RPMI7951 (cell line): ENCODE data around the gene OXSR1. TPM values are rescaled to one million over a fixed set of nuclear protein-coding genes. Genes with fewer than 3 reads are reported as not detected.

Source experiments
- DNase-seq: peaks from one replicate; pipeline ENCODE4 v3.0.0-alpha.2; 2012; ENCODE audit warnings: low read depth
- total RNA-seq: library from RNA; depleted of rRNA; stranded (reverse); fragments of >200 nt; shearing (Covaris generic); gene quantifications from 2 replicates; pipeline ENCODE4 v1.2.3, GENCODE V29; 2014; rRNA removed

The OXSR1 gene
- total RNA-seq = 50.9 and 58.8 TPM in 2 replicates

- DNase-seq = peak; percentile 100
Observed at GRCh38 chr3:38164952-38165721, at the start of gene OXSR1. TSS of gene OXSR1 (plus strand) at chr3:38165537. CDS start at chr3:38165877, 340 bp downstream.

GRCh38 chr3:38115645-38116427 is 49.5 kb upstream of the OXSR1 start:
- no peak for DNase-seq

DNA sequence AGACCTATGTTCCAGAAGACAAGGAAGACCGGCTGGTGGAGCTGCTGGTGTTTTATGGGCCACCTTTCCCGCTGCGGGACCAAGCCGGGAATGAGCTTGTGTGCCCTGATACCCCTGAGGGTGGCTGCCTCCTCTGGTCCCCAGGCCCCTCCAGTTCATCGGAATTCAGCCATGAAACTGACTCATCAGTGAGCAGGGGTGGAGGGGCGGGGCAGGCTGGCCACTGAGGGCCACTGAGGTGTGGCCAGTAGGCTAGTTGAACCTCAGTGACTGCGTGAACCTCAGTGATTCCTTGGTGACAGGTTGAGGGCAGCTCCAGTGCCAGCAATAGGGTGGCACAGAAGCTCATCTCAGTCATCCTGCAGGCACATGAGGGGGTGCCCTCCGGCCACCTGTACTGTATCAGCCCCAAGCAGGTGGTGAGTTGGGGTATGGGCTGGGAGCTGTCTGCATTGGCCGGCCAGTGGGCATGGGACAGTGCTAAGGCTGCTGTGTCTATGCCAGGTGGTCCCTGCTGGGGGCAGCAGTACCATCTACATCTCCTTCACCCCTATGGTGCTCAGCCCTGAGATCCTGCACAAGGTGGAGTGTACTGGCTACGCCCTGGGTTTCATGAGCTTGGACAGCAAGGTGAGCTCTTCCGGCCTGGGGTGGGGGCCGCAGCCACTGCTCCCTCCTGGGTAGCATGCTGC is 48.7 kb upstream of the OXSR1 start:
- DNase-seq = peak; percentile 23

DNA sequence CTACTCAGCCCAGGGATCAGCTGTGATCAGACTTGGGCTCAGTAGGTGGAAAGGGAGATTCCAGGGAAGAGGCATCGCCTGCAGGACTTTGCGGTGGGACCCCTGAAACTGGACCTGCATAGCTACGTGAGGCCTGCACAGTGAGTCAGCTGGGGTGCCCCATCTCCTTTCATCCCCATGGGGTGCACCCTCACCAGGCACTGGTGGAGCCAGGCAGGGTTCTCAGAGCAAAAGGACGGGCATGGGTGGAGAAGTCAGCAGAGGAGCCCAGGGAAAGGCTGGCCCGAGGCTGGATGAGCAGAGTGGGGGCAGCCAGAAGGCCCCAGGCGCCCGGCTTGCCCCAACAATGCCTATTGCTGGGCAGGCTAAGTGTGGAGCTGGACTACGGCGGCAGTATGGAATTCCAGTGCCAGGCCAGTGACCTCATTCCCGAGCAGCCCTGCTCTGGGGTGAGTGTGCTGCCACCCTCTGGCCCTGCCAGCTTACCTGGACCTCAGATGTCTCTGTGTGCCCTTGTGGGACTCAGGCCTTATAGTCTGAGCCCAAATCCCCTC is 48.1 kb upstream of the OXSR1 start:
- peak; percentile 13 for DNase-seq

DNA sequence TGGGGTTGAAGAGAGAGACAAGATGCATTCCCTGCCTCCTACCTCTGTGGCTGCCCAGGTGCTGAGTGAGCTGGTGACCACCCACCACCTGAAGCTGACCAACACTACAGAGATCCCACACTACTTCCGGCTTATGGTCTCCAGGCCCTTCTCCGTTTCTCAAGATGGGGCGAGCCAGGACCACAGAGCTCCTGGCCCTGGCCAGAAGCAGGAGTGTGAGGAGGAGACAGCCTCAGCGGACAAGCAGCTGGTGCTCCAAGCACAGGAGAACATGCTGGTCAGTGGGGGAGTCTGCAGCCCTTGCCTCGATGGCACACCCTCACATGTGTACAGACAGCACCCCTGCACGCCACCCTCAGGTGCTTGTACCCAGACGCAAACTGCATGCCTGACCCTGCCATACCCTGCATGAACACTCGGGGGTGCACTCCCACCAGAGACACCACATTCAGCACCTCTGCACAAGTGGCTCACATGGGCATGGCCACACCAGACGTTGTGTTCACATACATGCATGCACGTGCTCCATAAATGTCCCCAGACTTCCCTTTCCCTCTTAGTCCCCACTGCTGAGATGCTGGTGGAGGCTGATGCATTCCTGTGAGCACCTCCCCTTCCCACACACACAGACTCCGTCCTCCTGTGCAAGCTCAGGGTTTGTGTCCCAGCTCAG is 47.5 kb upstream of the OXSR1 start:
- peak; percentile 52 for DNase-seq

DNA sequence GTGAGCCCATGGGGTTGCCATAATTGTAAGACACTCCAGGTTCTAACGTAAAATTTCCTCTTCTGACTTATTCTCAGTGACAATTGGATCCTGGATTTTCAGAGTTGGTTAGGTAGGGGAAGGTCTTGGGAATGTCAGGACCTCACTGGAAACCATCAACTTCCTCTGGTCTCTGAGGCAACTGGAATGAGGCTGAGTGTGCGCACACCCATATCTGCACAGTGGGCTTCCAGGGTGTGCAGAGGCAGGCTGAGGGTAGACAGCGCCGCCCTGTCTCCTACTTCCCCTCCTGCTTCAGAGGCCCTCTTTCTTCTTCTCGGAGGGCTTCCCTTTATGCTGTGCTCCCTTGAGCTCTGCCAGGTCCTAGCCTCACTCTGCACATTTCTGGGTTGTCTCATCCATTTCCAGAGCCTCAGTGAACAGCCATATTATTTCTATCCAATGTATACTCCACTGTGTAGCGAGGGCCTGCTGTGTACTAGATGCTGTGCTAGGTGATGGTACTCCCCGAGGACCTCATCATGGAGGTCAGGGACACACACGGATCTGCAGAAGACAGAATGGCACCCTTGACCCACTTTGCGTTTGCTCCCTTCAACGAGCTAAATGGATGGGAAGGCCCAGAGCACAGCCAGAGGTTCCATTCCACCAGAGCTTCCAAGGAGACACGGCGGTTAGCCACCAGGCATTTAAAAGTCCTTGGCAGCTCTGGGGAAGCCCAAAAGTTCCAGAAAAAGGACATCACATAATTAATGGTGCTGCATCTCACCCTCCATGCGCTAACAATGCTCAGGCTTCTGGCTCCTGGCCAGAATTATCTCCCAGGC is 46.7 kb upstream of the OXSR1 start:
- no peak for DNase-seq

DNA sequence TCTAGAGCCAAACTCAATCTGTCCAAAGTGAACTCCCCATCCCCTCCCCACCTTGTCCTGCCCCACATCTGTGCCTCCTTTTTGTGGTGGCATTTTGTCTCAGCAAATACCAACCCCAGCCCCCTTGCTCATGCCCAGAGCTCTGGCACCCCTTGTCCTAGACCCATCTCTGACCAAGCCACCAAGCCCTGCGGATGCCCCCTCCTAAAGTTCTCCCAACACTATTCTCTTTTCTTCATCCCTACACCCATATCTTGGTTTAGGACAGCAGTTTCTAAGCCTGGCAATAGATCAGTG is 46.1 kb upstream of the OXSR1 start:
- no peak for DNase-seq

DNA sequence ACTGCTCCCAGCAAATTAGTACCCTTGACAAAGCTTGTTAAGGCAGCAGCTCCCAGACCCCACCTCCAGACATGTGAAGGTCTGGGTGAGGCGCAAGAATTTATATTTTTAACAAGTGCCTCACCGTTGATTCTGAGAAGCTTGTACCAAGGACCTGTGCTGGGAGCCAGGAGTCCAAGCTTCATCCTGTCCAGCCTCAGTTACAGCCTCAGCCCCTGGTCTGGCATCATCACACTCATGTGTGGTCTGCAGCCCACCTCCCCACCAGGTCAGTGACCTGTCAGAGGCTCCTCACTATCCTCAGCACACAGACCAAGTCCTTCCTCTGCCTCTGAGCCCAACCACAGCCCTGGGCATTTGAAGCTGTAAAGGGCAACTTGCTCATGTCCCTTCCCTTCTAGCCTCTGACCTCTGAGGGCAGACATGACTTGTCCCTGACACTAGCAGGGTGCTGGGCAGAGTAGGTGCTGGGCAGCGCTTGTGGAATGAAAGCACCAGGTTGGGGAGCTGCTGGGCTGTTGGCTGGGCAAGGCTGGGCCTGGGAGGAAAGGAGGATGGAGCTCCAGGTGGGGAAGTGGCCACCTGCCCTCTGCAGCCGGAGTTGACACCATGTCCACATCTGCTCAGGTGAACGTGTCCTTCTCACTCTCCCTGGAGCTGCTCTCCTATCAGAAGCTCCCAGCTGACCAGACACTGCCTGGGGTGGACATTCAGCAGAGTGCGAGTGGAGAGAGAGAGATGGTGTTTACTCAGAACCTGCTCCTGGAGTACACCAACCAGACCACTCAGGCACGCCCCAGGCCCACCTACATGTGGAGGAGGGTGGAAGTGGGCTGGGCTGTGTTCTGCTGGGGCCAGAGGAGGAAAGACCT is 45.3 kb upstream of the OXSR1 start:
- no peak for DNase-seq

DNA sequence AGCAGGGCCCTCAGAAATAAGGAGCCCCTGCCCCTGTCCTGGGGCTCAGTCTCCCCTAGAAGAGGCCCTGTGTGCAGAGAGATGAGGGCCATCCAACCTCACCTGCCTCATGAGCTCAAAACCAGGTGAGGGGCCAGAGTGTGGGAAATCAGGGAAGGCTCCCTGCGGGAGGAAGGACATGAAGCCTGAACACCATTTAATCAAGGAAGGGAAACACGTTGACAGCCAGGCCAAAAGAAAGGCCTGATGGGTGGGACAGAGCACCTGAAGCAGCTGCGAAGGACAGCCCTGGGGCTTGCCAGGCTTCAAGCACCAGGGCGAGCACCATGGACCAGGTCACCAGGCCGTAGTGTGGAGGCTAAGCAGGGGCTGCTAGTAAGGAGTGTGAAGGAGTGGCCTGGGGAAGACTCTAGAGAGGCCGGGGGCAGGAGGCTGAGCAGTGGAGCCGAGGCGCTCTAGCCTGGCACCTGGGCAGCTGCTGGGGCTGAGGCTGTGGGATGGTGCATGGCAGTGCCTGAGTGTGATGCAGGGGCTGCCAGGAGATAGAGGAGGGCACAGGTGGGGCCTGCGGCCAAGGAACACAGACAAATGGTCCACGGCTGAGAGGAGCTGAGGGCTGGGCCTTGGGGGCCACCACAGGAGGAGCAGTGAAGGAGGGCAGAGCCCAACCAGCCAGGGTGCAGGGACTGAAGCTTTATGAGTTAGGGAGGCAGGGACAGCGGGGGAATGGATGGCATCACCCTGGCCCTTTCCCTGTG is 44.5 kb upstream of the OXSR1 start:
- no peak for DNase-seq

- no peak for DNase-seq
Observed at GRCh38 chr3:38121451-38121831, 43.9 kb upstream of the OXSR1 start.

GRCh38 chr3:38121832-38122461 is 43.4 kb upstream of the OXSR1 start:
- DNase-seq = no peak

GRCh38 chr3:38122712-38123290 is 42.5 kb upstream of the OXSR1 start:
- DNase-seq = no peak

- no peak for DNase-seq
Observed at GRCh38 chr3:38124324-38125122, 40.8 kb upstream of the OXSR1 start.

DNA sequence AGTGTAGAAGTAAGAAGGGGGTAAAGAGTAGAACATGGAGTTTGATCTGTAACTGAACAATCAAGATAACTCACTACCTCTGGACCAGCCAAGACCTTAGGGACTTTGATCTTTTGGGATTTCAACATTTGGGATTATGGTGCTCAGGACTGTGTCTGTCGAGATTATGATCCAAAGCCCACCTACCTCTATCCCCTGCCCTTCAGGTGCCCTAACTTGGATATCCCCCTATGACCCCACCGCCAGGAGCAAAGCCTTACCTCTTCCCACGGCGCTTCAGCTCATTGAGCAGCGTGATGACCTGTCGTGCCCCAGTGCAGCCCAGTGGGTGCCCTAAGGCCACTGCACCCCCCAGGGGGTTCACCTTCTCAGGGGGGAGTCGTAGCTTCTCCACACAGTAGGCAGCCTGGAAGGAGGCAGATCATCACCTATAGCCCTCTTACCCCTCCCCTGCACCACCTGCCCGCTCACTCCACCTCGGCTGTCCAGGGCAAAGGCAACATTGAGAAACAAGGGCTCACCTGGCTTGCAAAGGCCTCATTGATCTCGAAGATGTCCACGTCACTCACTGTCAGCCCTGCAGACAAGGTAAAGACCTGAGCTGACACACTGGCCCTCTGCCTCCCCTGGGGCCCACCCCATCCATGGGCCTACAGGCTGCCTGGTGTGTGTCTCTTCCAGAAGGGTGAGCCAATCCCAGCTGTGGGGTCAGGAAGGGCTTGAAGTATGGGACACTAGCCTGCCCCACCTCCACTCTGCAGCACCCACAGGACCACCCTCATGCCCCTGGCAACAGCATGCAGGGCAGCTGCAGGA is 39.8 kb upstream of the OXSR1 start:
- DNase-seq = no peak

- no peak for DNase-seq
Observed at GRCh38 chr3:38126121-38126892, 39.0 kb upstream of the OXSR1 start.
